Measurements from ENCODE around the gene DBNDD1.
"Not testable (repeated sequence)": the region's sequence is repeated elsewhere in the genome, so short reads cannot be mapped to it uniquely, and the experiment has no call there.

DBNDD1 gene

DNA sequence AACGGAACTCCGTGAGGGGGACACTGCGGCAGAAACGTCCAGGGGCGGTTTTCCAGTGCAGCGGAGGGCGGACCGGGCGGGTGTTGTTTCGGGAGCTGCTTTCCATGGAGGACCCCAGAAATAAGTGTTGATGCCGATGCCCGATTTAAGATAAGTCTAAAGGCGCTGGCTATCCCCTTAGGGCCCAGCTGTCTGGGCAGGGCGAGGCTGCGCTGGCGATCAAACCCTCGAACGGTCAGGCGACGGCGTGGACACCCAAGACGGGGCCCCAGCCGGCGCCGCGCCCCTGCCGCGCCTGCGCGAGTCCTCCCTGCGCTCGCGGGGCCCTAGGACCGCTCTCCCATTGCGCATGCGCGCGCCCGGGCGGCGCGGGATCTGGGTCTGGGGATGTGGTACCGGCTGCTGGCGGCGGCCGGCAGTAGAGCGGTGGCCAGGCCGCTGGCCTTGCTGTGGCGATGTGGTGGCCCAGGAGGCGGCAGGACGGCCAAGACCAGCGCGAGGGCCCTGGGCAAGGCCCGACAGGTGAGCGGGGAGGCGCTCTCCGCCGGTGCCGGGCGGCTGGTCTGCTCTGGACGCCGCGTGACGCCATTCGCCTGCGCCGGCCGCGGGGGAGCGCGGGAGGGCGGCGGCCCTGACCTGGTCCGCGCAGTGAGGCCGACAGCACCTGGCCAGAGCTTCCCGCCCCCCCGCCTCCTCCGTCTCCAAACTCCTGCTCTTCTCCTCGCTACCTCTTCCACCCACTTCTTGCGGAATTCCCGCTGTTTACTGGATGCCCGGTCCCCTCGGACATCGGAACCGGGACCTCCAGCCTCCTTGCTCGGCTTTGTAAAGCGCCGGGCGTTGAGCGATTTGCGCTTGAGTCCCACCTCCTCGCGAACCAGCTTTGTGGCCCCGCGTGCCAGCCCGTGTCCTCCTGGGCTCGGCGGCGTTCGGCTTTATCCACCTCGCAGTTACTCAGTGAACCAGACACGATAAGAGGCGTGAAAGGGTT lies 46.7 kb downstream of the DBNDD1 start:
- TF ChIP-seq ZNF274 (IDR thresholded peaks at IDR 0.05; ENCODE audit: low read depth, low read length), result no peak
- H3K4me3 ChIP-seq (ENCODE audit: low read length), result peak overlapping the region; percentile 89

DNA sequence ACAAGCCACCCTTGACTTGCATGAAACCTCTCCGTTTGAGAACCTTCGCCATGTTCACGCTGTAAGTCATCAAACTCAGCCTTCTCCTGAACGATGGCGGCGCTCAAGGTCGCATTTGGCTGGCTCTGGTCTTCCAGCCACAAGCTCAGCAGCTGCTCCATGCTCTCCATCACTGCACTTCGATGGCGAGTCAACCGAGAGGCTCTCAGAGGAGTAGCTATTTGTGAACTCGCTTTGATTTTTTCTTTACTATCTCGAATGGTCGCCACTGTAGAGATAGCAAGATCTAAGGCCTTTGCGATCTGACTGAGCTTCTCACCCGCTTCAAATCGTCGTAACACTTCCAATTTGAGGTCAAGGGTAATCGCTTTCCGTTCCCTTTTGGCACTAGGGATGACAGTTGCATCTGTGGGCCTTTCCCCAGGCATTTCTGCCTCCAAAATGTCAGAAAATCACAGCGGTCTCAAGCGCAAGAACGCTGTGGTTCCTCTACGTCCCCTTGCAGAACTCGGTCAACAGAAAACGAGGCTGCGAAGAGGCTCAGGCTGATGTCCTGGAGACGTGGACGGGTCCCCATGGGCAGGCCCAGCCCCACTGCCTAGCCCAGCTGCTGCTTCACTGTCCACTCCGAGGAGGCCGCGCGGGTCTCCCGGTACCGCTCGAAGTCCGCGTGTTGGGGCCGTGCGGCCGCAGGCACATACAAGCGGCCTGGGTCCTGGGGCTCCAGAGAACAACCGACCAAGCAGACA lies 47.6 kb downstream of the DBNDD1 start:
- peak overlapping the region; percentile 89 for H3K4me3 ChIP-seq (ENCODE audit: low read length)
- no peak for TF ChIP-seq ZNF274 (IDR thresholded peaks at IDR 0.05; ENCODE audit: low read depth, low read length)

DNA sequence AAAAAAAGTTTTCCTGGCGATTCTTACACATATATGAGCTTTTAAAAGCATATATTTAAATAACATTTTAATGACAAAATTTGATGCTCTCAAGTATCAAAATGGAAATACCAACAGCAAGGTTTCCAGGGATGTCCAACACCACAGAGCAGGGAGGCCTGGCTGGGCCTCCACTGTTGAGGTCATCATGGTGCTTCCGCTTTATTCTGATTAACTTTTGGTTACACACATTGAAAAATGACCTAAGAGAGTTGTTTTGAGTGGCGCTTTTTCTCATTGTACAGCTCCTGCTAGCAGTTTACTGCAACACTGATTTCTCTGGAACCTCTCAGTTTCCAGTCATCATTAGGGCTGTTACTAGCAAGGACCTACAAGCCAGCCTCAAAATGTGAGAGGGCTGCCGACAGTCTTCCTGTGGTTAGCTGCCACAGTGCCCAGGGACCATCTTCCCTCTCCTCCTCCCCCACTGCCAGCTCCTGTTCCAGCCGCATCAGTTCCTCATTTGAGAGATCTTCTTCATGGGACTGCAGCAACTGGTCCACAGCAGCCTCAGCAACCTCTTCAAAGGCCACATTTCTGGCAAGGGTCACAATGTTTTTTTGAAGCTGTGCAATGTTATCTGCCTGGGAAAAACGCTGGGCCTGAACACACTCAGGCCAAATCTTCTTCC lies 49.4 kb downstream of the DBNDD1 start:
- no peak overlapping the region for H3K4me3 ChIP-seq (ENCODE audit: low read length)
- TF ChIP-seq ZNF274 (IDR thresholded peaks at IDR 0.05; ENCODE audit: low read depth, low read length), result no peak

DNA sequence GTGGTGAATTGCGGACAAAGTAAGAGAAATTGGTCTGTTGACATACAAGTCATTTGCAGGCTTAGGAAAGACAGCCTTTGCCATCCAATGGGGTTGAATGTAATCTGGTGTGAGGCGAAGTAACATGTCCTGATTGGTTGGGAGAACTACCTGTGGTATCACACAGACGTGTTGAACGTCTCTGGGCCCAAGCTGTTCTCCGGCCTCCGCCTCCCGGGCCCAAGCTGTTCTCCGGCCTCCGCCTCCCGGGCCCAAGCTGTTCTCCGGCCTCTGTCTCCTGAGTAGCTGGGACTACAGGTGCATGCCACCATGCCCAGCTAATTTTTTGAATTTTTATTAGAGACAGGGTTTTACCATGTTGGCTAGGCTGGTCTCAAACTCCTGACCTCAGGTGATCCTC lies 51.2 kb downstream of the DBNDD1 start:
- H3K4me3 ChIP-seq (ENCODE audit: low read length), result not testable (repeated sequence)

DNA sequence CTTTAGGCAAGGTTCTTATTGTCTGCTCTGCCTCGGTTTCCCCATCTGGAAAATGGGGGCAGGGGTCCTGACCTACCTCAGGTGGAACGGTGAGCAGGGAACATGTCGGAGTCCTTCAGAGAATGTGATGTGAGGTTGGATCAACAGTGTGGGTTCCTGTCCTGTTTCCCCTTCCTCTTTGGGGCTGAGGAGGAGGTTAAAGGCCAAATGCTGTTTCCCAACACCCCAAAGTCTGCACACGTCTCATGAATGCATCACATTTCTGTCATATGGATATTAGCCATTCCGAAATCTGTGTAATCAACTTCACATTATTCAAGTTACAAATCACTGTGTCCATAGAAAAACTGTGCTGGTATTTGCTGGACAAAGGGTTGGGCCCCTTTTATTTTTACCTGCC lies 51.8 kb downstream of the DBNDD1 start:
- not testable (repeated sequence) for H3K4me3 ChIP-seq (ENCODE audit: low read length)

DNA sequence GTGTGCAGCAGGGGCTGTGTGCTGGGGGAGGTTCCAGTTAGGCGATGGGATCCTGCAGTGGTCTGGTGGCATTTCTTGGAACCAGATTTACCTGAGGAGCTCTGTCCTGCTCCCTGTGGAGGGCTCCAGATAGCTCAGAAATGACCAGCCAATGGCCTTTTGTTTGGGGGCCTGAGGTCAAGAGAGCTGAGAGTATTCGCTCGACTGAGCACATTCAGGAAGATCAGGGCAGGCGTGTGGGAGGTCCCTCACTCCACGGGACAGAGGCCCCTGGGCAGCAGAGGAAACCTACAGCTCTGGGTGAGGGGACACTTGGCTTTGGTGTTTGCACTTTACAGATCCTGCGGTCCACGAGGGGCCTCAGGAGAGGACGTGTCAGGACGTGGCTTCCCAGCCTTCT lies 52.5 kb downstream of the DBNDD1 start:
- no peak for TF ChIP-seq ZNF274 (IDR thresholded peaks at IDR 0.05; ENCODE audit: low read depth, low read length)
- no peak overlapping the region for H3K4me3 ChIP-seq (ENCODE audit: low read length)

DNA sequence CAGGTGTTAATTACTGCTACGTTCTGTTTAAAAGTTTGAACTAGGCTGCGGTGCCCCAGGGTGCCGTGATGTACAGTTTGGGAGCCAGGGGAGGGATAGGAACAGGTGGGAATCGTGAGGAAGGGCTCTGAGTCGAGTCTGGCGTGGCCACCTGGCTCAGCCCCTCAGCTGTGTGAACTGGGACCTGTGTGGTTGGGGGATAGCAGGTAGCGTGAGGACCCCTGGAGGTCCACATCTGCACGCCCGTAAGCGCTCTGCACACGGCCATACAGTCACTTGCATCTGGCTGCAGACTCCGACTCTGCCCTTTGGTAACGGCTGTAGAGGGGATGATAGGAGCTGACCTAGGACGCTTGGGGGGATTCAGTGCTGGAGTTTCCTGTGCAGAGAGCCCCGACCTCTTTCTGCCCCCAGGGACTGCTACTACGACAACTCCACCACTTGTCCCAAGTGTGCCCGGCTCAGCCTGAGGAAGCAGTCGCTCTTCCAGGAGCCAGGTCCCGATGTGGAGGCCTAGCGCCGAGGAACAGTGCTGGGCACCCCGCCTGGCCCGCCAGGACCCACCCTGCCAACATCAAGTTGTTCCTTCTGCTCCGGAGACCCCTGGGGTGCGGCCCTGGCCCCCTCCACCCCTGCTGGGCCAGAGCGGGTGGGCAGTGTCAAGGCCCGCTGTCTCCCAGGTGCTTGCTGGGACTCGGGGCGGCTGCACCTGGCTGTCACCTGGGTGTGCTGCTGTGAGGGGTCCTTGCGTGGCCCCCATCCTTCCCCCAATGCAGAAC lies 53.6 kb downstream of the DBNDD1 start:
- H3K4me3 ChIP-seq (ENCODE audit: low read length), result no peak overlapping the region
- no peak for TF ChIP-seq ZNF274 (IDR thresholded peaks at IDR 0.05; ENCODE audit: low read depth, low read length)

DNA sequence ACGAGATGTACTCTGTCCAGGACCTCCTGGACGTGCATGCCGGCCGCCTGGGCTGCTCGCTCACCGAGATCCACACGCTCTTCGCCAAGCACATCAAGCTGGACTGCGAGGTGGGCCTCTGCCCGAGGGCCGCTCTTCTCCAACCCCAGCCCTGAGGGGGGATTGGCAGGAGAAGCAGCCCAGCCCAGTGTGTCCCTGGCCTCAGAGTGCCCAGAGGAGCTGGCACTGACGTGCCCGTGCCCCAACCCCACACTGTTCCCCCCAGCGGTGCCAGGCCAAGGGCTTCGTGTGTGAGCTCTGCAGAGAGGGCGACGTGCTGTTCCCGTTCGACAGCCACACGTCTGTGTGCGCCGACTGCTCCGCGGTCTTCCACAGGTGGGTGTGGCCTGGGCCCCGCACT lies 55.1 kb downstream of the DBNDD1 start:
- no peak overlapping the region for H3K4me3 ChIP-seq (ENCODE audit: low read length)
- TF ChIP-seq ZNF274 (IDR thresholded peaks at IDR 0.05; ENCODE audit: low read depth, low read length), result no peak

DNA sequence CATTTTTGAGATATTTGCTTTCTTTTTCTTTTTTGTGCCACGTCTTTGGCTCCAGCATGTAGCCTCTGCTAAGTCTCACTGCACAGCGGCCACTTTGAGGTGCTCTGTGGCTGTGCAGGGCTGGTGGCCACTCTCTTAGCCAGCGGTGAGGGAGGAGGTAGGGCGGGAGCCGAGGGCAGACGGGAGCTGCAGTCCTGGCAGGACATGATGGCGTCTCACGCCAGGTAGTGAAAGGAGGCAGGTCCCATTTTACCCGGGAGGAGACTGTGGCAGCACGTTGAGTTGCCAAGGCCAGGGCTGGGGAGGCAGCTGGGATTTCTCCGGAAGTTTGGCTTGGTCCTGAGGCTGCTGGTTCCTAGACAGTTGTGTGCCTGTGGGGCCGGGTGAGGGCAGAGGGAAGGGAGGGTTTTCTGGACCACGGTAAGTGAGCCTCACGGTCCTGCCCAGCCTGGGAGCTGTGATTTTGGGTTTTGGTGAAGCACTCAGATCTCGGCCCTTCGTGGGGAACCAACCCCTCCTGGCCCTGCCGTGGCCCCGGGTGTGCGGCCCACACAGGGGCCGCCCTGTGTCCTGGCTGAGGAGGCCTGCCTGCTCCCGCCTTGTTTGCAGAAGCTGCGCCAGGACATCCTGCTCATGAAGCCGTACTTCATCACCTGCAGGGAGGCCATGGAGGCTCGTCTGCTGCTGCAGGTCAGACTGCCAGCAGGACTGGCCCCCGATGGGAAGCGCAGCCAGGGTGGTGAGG lies 56.3 kb downstream of the DBNDD1 start:
- no peak overlapping the region for H3K4me3 ChIP-seq (ENCODE audit: low read length)
- no peak for TF ChIP-seq ZNF274 (IDR thresholded peaks at IDR 0.05; ENCODE audit: low read depth, low read length)

DNA sequence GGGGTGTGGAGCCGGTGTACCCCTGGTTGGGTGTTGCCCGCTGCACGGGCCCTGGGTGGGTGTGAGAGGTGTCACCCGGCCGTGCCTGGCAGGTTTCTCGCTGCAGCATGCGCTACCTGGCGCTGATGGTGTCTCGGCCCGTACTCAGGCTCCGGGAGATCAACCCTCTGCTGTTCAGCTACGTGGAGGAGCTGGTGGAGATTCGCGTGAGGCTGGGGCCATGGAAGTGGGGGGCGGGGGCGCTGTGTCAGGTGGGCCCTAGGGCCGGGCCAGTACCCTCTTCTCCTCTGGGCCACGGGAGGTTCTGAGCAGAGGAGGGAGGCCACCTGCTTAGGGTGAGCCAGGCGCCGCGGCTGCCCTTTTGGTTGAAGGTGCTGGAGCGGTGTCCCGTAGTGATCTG lies 57.3 kb downstream of the DBNDD1 start:
- no peak for TF ChIP-seq ZNF274 (IDR thresholded peaks at IDR 0.05; ENCODE audit: low read depth, low read length)
- H3K4me3 ChIP-seq (ENCODE audit: low read length), result no peak overlapping the region

DNA sequence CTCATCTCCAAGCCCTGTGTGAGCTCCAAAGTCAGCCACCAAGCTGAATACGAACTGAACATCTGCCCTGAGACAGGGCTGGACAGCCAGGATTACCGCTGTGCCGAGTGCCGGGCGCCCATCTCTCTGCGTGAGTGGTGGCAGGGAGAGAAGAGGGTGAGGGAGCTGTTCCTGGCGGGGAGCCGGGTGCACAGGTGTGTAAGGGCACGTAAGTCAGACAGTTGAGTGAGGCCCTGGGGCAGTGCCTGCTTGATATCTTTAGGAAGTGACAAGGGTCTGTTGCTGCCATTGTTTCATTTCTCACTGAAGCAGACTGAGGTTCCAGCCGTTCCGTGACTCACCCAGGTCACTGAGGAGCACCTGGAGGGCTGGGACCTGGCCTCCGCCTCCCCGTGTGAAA lies 58.3 kb downstream of the DBNDD1 start:
- TF ChIP-seq ZNF274 (IDR thresholded peaks at IDR 0.05; ENCODE audit: low read depth, low read length), result no peak
- no peak overlapping the region for H3K4me3 ChIP-seq (ENCODE audit: low read length)

DNA sequence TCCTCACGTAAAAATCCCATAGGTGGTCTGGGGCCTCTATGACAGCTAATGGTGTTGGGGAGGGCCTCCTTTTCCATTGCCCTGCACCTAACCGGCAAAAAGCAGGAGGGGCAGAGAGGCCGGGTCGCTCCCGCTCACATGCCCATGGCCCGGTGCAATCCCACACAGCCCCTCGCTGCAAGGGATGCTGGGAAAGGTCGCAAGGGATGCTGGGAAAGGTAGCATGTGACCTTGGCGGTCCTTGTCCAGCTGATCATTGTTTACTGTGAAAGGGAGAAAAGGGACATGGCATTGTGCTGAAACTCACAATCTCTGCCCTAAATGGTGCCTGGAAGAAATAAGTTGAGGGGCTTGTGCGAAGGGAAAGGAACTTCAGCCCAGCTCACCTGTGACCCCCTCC lies 60.7 kb downstream of the DBNDD1 start:
- no peak for TF ChIP-seq ZNF274 (IDR thresholded peaks at IDR 0.05; ENCODE audit: low read depth, low read length)
- H3K4me3 ChIP-seq (ENCODE audit: low read length), result no peak overlapping the region

DNA sequence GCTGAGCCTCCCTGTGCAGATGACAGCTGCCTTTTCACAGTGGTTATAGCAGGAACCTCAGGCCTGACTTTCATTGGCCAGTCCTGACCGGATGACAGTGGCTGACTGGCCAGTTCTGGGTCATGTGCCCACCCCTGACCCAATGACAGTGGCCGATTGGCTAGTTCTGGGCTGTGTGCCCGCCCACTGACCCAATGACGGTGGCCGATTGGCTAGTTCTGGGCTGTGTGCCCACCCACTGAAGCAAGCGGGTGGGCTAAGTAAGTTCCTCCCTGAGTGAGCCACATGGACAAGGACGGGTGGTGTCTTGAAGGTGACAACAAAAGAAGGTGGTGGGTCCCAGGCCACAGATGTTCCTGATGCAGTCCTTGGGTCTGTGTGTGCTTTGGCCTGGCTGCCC lies 61.2 kb downstream of the DBNDD1 start:
- no peak for TF ChIP-seq ZNF274 (IDR thresholded peaks at IDR 0.05; ENCODE audit: low read depth, low read length)
- H3K4me3 ChIP-seq (ENCODE audit: low read length), result no peak overlapping the region

All from GM08714 (cell line).